GM13977 (cell line): Measurements from ENCODE around the gene OSMR.

Source experiments
- DNase-seq: peaks from one replicate; pipeline ENCODE4 v3.0.0; 2012; ENCODE audit warnings: low spot score
- in situ Hi-C: fragments of 300-500 bp; cut with MboI; formaldehyde crosslinking; loops from one replicate; pipeline ENCODE4 v1.12.0; 2022; ENCODE audit warnings: low sequenced_read_pairs, low pct_unique_long_range_greater_than_20kb, mixed read lengths, inconsistent platforms; ENCODE audit not compliant: unreplicated experiment
- TF ChIP-seq, protein P1 (sequence below): IDR thresholded peaks from 2 replicates; pipeline ENCODE4 v1.5.1; 2012; ENCODE audit warnings: mild to moderate bottlenecking, control low read depth; ENCODE audit not compliant: insufficient read depth; ENCODE audit errors: extremely low read depth, missing control alignments

Gene OSMR

DNA sequence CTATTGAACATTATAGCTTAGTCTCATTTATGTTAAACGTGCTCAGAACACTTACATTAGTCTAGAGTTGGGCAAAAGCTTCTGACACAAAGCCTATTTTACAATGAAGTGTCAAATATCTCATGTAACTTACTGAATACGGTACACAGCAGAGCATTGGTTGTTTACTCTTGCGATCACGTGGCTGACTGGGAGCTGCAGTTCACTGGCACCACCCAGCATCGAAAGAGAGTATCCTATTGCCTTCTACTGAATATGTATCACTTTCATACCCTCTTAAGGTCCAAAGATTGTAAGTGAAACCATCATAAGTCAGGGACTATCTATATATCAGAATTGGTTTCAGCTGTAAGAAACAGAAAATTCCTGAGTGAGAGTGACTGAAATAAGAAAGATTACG is 42.6 kb upstream of the OSMR start:
- in situ Hi-C loops: loop anchor here (25.0 kb wide), 1 partner anchor 366 kb away; no protein-coding TSS in a partner anchor
- no peak for DNase-seq
- TF ChIP-seq, protein P1, sequence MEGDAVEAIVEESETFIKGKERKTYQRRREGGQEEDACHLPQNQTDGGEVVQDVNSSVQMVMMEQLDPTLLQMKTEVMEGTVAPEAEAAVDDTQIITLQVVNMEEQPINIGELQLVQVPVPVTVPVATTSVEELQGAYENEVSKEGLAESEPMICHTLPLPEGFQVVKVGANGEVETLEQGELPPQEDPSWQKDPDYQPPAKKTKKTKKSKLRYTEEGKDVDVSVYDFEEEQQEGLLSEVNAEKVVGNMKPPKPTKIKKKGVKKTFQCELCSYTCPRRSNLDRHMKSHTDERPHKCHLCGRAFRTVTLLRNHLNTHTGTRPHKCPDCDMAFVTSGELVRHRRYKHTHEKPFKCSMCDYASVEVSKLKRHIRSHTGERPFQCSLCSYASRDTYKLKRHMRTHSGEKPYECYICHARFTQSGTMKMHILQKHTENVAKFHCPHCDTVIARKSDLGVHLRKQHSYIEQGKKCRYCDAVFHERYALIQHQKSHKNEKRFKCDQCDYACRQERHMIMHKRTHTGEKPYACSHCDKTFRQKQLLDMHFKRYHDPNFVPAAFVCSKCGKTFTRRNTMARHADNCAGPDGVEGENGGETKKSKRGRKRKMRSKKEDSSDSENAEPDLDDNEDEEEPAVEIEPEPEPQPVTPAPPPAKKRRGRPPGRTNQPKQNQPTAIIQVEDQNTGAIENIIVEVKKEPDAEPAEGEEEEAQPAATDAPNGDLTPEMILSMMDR: no peak

DNA sequence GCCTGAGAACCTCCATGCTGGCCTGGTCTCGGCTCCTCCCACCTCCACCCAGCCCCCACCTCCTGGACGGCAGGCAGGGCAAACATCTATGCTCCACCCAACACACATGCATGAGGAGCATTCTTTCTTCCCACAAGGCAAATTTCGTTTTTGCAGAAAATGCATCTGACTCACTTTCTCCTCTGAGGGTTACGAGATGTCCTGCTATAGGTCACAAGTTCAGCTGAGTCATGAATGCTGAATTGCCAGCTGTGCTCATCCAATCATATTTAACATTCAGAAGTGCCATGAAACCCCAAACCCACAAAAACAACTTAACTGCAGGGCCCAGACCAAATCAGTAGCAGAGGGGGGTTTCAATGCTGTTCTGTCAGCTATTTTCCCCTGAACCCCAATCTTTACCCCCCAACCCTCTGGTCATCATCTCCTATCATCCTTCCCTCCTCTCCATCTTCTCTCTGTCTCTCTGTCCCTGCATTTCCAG is 39.0 kb upstream of the OSMR start:
- in situ Hi-C loops: loop anchor here (25.0 kb wide), 1 partner anchor 370 kb away; no protein-coding TSS in a partner anchor
- TF ChIP-seq, protein P1: no peak
- no peak for DNase-seq

DNA sequence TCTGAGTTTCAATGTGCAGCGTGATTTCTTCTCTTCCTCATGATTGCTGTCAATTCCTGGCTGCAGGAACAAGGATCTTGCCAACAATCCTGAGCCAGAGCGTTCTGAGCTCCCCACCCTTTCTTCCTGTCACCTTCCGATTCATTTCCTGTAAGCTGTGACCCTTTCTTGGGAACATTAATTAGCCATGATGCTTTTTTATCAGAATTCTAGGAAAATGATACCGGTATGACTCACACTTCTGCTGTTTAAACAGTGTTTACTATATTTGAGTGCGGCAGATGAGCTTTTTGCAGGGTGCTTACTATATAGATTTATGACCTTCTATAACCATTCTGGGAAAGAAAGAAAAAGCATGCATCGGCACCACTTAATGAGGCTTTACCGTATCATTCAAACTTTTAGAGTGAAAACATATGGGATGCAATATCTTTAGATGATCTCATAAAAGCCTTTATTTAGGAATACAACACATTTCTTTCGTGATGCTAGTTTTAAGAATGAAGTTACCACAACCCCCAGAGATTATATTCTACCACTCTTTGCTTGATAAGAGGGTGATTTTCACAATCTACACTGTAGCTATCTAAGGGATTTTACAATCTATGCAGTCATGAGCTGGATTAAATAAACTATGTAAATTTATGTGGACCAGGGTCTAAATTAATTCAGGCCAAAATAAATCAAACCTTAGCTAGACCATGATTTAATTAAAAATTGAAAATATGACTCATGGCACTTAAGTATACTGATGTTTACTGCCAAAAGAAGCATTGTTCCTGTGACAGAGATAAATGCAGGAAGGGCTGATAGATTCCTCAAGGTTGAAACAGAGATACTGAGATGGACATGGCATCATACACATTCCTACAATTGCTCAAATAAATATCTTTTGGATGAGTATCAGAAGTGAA is 38.0 kb upstream of the OSMR start:
- DNase-seq: no peak
- TF ChIP-seq, protein P1: no peak
- in situ Hi-C loops: loop anchor here (25.0 kb wide), 1 partner anchor 371 kb away; no protein-coding TSS in a partner anchor

DNA sequence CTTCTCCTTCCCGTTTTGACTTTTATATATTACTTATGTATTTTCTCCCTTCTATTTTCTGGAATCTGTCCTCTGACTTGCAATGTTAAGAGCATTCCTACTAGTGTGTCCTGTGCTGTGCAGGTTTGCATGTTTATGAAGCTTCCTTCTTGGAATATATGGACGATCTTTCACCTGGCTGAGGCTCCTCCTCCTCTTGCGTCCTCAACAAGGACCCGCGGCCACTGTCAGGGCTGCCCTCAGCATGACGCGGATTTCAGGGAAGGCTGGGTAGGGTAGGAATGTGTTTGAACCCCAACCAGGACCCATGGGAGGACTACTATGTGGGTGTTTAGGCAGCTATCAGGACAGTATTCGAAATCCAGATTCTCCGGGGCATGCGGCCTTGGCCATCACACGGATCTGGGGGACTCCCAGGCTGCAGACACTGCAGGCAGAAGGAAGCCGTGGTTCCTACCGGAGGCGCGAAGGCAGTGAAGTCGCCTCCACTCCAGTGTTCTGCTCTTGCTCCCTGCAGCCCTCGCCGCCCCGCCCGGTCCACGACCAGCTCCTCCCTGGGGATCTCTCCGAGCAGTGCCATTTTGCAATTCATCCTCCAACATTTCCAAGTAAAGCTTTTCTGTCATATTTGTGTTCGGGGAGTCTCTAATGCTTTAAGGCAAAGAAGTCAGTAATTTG is 37.0 kb upstream of the OSMR start:
- in situ Hi-C loops: loop anchor here (25.0 kb wide), 1 partner anchor 372 kb away; no protein-coding TSS in a partner anchor
- no peak for DNase-seq
- TF ChIP-seq, protein P1: no peak

DNA sequence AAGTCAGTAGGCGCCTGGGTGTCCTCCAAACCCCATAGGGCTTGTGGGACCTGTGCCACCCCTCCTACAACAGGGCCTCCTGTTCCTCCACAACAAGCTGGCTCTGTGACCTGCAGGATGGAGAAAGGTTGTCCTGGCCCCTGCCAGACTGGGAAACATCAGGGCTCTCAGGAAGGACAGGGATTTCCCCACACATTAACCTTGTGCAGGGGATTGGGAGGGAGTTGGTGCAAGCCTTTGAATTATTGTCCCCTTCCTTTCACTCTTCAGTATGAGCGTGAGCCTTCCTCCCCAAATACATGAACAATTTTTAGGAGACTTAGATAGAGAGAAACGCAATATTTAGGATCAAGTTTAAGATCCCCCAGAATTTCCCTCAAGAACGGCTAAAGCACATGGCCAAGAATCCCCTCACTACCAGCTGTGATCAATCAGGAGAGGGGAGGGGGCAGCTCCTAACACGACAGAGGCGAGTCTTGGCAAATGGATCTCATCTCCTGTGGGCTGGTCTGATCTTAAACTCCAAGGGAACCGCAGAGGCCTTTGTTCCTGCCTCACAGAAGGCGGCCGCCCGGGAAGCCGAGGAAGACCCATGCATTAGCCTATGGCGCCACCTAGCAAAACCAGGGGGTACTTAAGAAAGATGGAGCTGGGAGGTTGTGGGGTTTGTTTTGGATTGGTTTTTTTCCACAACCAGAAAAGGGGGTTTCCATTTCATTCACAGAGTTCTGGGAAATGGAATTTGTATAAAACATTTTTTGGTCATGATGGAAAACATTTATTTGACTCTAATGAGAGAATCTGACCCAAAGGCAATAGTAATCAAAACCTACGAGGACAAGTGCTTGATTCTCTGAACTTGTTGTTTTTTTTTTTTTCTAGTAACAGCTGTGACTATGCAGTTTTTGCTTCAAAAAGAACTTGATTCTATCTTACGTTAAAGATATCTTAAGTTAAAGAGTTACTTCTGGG is 36.1 kb upstream of the OSMR start:
- DNase-seq: peak; percentile 68
- TF ChIP-seq, protein P1: peak; percentile 75
- in situ Hi-C loops: loop anchor here (25.0 kb wide), 1 partner anchor 372 kb away; no protein-coding TSS in a partner anchor
